Measurements from ENCODE around the gene TCFL5. TPM values are rescaled to one million over a fixed set of nuclear protein-coding genes. Genes with fewer than 3 reads are reported as not detected.

Gene TCFL5
- total RNA-seq, 1 donor from 2014 or later, result 11.5 TPM

- TF ChIP-seq CTCF (IDR thresholded peaks at IDR 0.05) (no peak), POLR2AphosphoS5 (IDR thresholded peaks at IDR 0.05; ENCODE audit: insufficient read depth in 1 of 2, low read depth in 1 of 2) (no peak), POLR2A (IDR thresholded peaks at IDR 0.05) (no peak)
- peaks cover 0 to 50% of the 10 kb centered on the region in 2 donors for H3K36me3 ChIP-seq
- no peaks in the 10 kb centered on the region for H3K9me3 ChIP-seq
- no peaks in the 10 kb centered on the region for H3K27me3 ChIP-seq
- intact Hi-C loops (cut with DNase I), result no loop called here
- no peak overlapping the region for H3K27ac ChIP-seq
- H3K4me3 ChIP-seq, result no peak overlapping the region
- DNase-seq (ENCODE audit: extremely low spot score in 2 of 2), result no peak
- H3K4me1 ChIP-seq, result peaks cover 39% of the 10 kb centered on the region
These were observed 54.0 kb downstream of the TCFL5 start for GRCh38 chr20:62807444-62808210.

- Histone ChIP-seq H3K4me3 (peak overlapping the region; percentile 68 to 93), H3K27ac (no peak overlapping the region), H3K9me3 (no peaks in the 10 kb centered on the region), H3K27me3 (no peaks in the 10 kb centered on the region), H3K36me3 (peaks cover 0 to 39% of the 10 kb centered on the region in 2 donors), H3K4me1 (peaks cover 39% of the 10 kb centered on the region)
- intact Hi-C loops (cut with DNase I), result no loop called here
- no peak for DNase-seq (ENCODE audit: extremely low spot score in 2 of 2)
- TF ChIP-seq CTCF (IDR thresholded peaks at IDR 0.05), result no peak
- no peak for TF ChIP-seq POLR2AphosphoS5 (IDR thresholded peaks at IDR 0.05; ENCODE audit: insufficient read depth in 1 of 2, low read depth in 1 of 2)
- no peak for TF ChIP-seq POLR2A (IDR thresholded peaks at IDR 0.05)
These were observed 55.1 kb downstream of the TCFL5 start for GRCh38 chr20:62806383-62807050.

GRCh38 chr20:62805711-62806382 is 55.8 kb downstream of the TCFL5 start:
- Histone ChIP-seq H3K9me3 (no peaks in the 10 kb centered on the region), H3K36me3 (peaks cover 0 to 33% of the 10 kb centered on the region in 2 donors), H3K4me3 (peak overlapping the region; percentile 68 to 93), H3K4me1 (peaks cover 39% of the 10 kb centered on the region), H3K27ac (peak overlapping the region; percentile 94), H3K27me3 (no peaks in the 10 kb centered on the region)
- DNase-seq (ENCODE audit: extremely low spot score in 2 of 2), result no peak
- TF ChIP-seq POLR2A (IDR thresholded peaks at IDR 0.05) (no peak), POLR2AphosphoS5 (IDR thresholded peaks at IDR 0.05; ENCODE audit: insufficient read depth in 1 of 2, low read depth in 1 of 2) (no peak), CTCF (IDR thresholded peaks at IDR 0.05) (no peak)
- intact Hi-C loops (cut with DNase I), result no loop called here

- no peak for DNase-seq (ENCODE audit: extremely low spot score in 2 of 2)
- H3K36me3 ChIP-seq, result peaks cover 0 to 26% of the 10 kb centered on the region in 2 donors
- peak overlapping the region; percentile 94 for H3K27ac ChIP-seq
- intact Hi-C loops (cut with DNase I), result no loop called here
- no peaks in the 10 kb centered on the region for H3K27me3 ChIP-seq
- H3K4me1 ChIP-seq, result peaks cover 39% of the 10 kb centered on the region
- no peak for TF ChIP-seq POLR2A (IDR thresholded peaks at IDR 0.05)
- TF ChIP-seq POLR2AphosphoS5 (IDR thresholded peaks at IDR 0.05; ENCODE audit: insufficient read depth in 1 of 2, low read depth in 1 of 2), result no peak
- no peak for TF ChIP-seq CTCF (IDR thresholded peaks at IDR 0.05)
- peak overlapping the region; percentile 68 to 93 for H3K4me3 ChIP-seq
- no peaks in the 10 kb centered on the region for H3K9me3 ChIP-seq
These were observed 56.4 kb downstream of the TCFL5 start for GRCh38 chr20:62805155-62805710.

Measured in vagina (tissue), 2 donors.